Upper lobe of left lung (tissue), 4 donors: ENCODE data around the gene AASS.

Experiments used
- CTCF ChIP-seq, 6 experiments: fragments of 450-650 bp in 4 of 6; fragments of 200-600 bp in 2 of 6; sonication (generic) in 2 of 6; IDR thresholded peaks; one replicate each; pipeline ENCODE4 v1.5.1; 2016 to 2019; ENCODE audit warnings: antibody characterized with exemption in 6 of 6
- POLR2A ChIP-seq, 4 donors: fragments of 450-650 bp; IDR thresholded peaks; one replicate each; pipeline ENCODE4 v1.5.1; 2016 to 2017; ENCODE audit warnings: antibody characterized with exemption in 4 of 4, mild to moderate bottlenecking in 2 of 4
- POLR2AphosphoS5 ChIP-seq, 2 donors: sonication (generic); formaldehyde crosslinking; IDR thresholded peaks; one replicate each; pipeline ENCODE4 v1.5.1; 2017; ENCODE audit warnings: antibody characterized with exemption in 2 of 2

GRCh38 chr7:122059542-122059941 lies 84.5 kb downstream of the AASS start:
- no peak for TF ChIP-seq CTCF (IDR thresholded peaks at IDR 0.05)
- TF ChIP-seq POLR2A (IDR thresholded peaks at IDR 0.05) = no peak
- TF ChIP-seq POLR2AphosphoS5 (IDR thresholded peaks at IDR 0.05) = no peak
